ENCODE results near the gene SNX33. TPM values are rescaled to one million over a fixed set of nuclear protein-coding genes. Genes with fewer than 3 reads are reported as not detected.
A peak's percentile ranks its signal among the peaks of the same experiment; 100 is the strongest.

Gene SNX33
- total and polyA plus RNA-seq, 11 donors: 7.7 to 20.9 (median 11.3) TPM

GRCh38 chr15:75649045-75649761 is 1.5 kb downstream of the SNX33 start:
- WGBS, 4 donors: 65 to 81% (median 72%) methylated on average over 18 to 19 of the region's 19 CpGs
- no peak for ATAC-seq
- TF ChIP-seq POLR2A (IDR thresholded peaks at IDR 0.05) (no peak), CTCF (IDR thresholded peaks at IDR 0.05) (no peak)
- DNase-seq: no peak
- peak overlapping the region in 11 of 12 donors; percentile 83 to 99 (median 96) for H3K27ac ChIP-seq
- H3K36me3 ChIP-seq: peaks cover 0 to 18% (median 0%) of the 10 kb centered on the region in 9 donors
- peaks cover 8 to 74% (median 63%) of the 10 kb centered on the region in 12 donors for H3K4me1 ChIP-seq
- no peaks in the 10 kb centered on the region for H3K27me3 ChIP-seq
- H3K9me3 ChIP-seq: no peaks in the 10 kb centered on the region
- intact Hi-C loops (cut with DNase I): loop anchor here in 4 of 10 donors (5.0 to 10.0 kb wide), 3 partner anchors 33 to 284 kb away; partner anchors contain the start of genes SIN3A (in 2 of the 4) and MAN2C1 (in 1 of the 4)
- peak overlapping the region in 11 of 12 donors; percentile 63 to 97 (median 84) for H3K4me3 ChIP-seq

- no peak for DNase-seq
- Histone ChIP-seq H3K27ac (peak overlapping the region in 8 of 12 donors; percentile 8 to 98 (median 65)), H3K9me3 (no peaks in the 10 kb centered on the region), H3K27me3 (no peaks in the 10 kb centered on the region), H3K4me3 (peak overlapping the region in 10 of 12 donors; percentile 3 to 97 (median 83)), H3K4me1 (peaks cover 8 to 80% (median 66%) of the 10 kb centered on the region in 12 donors), H3K36me3 (peaks cover 0 to 25% (median 0%) of the 10 kb centered on the region in 9 donors)
- TF ChIP-seq POLR2A (IDR thresholded peaks at IDR 0.05) (no peak), CTCF (IDR thresholded peaks at IDR 0.05) (no peak)
- WGBS, 4 donors: 84 to 95% (median 90%) methylated on average over 18 of the region's 18 CpGs
- intact Hi-C loops (cut with DNase I): loop anchor here in 4 of 10 donors (5.0 to 10.0 kb wide), 3 partner anchors 32 to 285 kb away; partner anchors contain the start of genes SIN3A (in 2 of the 4) and MAN2C1 (in 1 of the 4)
- no peak for ATAC-seq
These were observed 2.1 kb downstream of the SNX33 start for GRCh38 chr15:75649848-75650247.

GRCh38 chr15:75650908-75651809 is 3.4 kb downstream of the SNX33 start:
- Histone ChIP-seq H3K9me3 (no peaks in the 10 kb centered on the region), H3K27ac (peak overlapping the region in 11 of 12 donors; percentile 57 to 78 (median 68)), H3K27me3 (no peaks in the 10 kb centered on the region), H3K36me3 (peaks cover 0 to 34% (median 4%) of the 10 kb centered on the region in 9 donors), H3K4me3 (peak overlapping the region in 10 of 12 donors; percentile 21 to 97 (median 77)), H3K4me1 (peaks cover 8 to 80% (median 64%) of the 10 kb centered on the region in 12 donors)
- DNase-seq (peak; percentile 78 to 88 (median 86)), ATAC-seq (peak; percentile 21 to 59 (median 28))
- intact Hi-C loops (cut with DNase I): no loop called here
- TF ChIP-seq POLR2A (IDR thresholded peaks at IDR 0.05) (no peak), CTCF (IDR thresholded peaks at IDR 0.05) (no peak)
- WGBS, 4 donors: 19 to 43% (median 32%) methylated on average over 8 to 9 of the region's 9 CpGs

Measured in heart left ventricle (tissue), 16 donors.